Thyroid gland (tissue), 4 donors: ENCODE data around the gene CIITA.

Experiments used
- POLR2A ChIP-seq, 2 donors: fragments of 450-650 bp; IDR thresholded peaks; one replicate each; pipeline ENCODE4 v1.6.1; 2017; ENCODE audit warnings: antibody characterized with exemption in 2 of 2, mild to moderate bottlenecking in 2 of 2, moderate library complexity in 1 of 2
- TF ChIP-seq, protein P1 (sequence below), 6 experiments: fragments of 200-600 bp in 3 of 6; fragments of 450-650 bp in 3 of 6; sonication (generic) in 3 of 6; IDR thresholded peaks; one replicate each; pipeline ENCODE4 v1.5.1; 2016 to 2019; ENCODE audit warnings: antibody characterized with exemption in 6 of 6, mild to moderate bottlenecking in 2 of 6, inconsistent platforms in 1 of 6, moderate library complexity in 1 of 6

DNA sequence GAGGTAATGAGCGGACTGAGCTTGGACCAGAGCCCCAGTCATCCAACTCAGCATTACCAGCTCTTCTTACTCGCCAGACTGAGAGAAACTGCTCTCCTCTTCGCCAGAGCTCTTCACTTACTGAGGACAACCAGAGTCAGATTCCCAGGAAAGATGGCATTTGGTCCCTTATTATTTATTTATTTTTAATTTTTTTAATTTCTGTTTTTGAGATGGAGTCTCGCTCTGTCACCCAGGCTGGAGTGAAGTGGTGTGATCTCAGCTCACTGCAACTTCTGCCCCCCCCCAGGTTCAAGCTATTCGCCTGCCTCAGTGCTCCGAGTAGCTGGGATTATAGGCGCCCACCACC, 42.0 kb downstream of the CIITA start:
- TF ChIP-seq POLR2A (IDR thresholded peaks at IDR 0.05), result no peak
- TF ChIP-seq, protein P1, sequence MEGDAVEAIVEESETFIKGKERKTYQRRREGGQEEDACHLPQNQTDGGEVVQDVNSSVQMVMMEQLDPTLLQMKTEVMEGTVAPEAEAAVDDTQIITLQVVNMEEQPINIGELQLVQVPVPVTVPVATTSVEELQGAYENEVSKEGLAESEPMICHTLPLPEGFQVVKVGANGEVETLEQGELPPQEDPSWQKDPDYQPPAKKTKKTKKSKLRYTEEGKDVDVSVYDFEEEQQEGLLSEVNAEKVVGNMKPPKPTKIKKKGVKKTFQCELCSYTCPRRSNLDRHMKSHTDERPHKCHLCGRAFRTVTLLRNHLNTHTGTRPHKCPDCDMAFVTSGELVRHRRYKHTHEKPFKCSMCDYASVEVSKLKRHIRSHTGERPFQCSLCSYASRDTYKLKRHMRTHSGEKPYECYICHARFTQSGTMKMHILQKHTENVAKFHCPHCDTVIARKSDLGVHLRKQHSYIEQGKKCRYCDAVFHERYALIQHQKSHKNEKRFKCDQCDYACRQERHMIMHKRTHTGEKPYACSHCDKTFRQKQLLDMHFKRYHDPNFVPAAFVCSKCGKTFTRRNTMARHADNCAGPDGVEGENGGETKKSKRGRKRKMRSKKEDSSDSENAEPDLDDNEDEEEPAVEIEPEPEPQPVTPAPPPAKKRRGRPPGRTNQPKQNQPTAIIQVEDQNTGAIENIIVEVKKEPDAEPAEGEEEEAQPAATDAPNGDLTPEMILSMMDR (IDR thresholded peaks at IDR 0.05), result peak in 3 of 6 experiments; percentile 5 to 14 (median 12)
